GM21367 (cell line): ENCODE results near the gene LLGL2.
"Not testable (repeated sequence)": the region's sequence is repeated elsewhere in the genome, so short reads cannot be mapped to it uniquely, and the experiment has no call there.

Source experiments
- ATAC-seq: cut with Tn5 transposase; IDR thresholded peaks from one replicate; pipeline ENCODE4 v1.9.1; 2021; ENCODE audit not compliant: unreplicated experiment

Gene LLGL2

DNA sequence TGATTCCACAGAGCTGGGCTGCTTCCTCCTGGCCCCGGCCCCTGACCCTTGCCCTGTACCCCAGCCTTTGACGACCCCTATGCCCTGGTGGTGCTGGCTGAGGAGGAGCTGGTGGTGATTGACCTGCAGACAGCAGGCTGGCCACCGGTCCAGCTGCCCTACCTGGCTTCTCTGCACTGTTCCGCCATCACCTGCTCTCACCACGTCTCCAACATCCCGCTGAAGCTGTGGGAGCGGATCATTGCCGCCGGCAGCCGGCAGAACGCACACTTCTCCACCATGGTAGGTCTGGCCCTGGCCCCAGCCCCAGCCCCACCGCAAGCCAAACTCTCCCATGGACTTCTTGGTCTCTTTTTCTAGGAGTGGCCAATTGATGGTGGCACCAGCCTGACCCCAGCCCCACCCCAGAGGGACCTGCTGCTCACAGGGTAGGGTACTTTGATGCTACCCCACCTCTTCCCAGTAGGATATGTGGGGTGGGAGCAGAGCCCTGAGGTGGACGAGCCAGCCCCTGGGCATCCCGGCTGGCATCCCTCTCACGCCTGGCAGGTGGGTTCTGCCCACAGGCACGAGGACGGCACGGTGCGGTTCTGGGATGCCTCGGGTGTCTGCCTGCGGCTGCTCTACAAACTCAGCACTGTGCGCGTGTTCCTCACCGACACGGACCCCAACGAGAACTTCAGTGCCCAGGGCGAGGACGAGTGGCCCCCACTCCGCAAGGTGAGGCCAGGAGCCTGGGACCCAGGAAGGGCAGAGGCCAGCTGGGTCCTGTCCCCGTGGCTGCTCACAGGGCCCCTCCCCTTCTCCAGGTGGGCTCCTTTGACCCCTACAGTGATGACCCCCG lies 43.1 kb downstream of the LLGL2 start:
- ATAC-seq, result no peak

GRCh38 chr17:75570034-75570676 lies 44.7 kb downstream of the LLGL2 start:
- no peak for ATAC-seq

DNA sequence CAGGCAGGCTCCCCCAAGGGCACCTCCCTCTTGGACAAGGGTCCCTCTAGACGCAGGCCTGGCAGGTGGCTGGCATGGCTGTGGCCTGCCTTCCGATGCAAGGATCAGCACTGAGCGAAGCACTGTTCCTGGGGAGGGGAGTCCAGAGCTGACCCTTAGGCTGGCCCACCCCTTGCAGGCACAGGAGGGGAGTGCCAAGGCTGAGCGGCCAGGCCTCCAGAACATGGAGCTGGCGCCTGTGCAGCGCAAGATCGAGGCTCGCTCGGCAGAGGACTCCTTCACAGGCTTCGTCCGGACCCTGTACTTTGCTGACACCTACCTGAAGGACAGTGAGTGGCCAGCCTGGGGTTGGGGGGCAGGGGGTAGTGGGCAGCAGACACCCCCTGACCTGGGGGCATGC lies 45.3 kb downstream of the LLGL2 start:
- ATAC-seq, result no peak

DNA sequence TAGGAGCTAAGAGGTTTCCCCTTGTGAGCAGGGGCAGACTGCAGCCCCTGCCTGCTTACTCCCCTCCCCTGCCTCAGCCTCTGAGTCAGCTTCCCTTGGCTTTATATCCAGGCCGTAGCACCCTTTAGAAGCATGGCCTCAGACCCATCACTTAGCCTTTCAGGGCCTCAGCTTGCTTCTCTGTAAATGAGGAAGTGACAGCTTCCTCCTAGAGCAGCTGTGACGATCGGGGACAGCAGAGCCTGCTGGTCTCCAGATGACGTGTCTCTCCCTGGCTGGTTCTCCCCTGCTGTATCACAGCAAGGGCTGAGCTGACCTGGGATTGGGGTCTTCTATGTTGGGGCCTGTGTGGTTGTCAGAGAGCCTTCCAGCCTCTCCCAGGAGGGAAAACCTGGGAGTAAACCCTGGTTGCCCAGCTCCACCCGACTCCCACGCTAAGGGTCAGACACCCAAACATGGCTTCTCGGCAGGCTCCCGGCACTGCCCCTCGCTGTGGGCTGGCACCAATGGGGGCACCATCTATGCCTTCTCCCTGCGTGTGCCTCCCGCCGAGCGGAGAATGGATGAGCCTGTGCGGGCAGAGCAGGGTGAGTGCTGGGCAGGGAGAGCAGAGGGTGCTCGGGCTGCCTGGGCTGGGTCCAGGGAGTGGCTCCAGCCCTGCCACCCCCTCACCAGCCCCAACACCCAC lies 45.8 kb downstream of the LLGL2 start:
- no peak for ATAC-seq

GRCh38 chr17:75571885-75572215 lies 46.4 kb downstream of the LLGL2 start:
- ATAC-seq, result no peak

DNA sequence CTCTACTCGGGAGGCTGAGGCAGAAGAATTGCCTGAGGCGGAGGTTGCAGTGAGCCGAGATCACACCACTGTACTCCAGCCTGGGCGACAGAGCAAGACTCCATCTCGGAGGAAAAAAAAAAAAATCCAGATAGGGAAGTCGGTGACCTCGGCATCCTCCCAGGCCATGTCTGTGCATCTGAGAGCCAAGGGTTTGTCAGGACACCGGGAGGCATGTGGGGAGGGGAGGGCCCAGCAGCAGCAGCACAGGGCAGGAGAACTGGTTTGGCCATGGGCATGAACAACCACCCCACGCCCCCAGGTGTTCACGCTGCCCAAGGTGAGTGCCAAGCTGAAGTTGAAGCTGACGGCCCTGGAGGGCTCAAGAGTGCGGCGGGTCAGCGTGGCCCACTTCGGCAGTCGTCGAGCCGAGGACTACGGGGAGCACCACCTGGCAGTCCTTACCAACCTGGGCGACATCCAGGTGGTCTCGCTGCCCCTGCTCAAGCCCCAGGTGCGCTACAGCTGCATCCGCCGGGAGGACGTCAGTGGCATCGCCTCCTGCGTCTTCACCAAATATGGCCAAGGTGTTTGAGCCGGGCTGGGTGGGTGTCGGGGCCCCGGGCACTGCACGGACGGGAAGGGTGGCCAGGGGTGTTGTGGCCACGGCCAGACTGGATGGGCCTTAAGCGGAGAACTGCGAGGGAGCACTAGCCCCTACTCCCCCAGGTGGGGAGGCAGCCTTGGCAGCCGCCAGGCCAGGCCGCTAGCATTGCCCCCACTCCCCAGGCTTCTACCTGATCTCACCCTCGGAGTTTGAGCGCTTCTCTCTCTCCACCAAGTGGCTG lies 47.4 kb downstream of the LLGL2 start:
- ATAC-seq, result no peak

DNA sequence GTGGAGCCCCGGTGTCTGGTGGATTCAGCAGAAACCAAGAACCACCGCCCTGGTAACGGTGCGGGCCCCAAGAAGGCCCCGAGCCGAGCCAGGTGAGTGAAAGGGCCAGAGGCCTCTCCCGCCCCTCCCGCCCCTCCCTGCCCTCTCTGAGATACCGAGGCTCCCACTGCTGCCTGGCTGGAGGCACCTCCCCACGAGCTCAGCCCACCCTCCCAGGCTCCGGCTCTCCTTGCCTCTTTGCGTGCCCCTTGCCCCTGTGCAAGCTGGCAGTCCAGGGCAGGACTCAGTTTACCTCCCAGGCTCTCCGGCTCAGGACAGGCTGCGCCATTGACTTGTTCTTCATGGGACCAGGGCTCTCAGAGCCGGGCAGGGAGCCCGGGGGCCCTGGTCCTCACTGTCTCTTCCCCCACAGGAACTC lies 48.1 kb downstream of the LLGL2 start:
- ATAC-seq, result no peak

- no peak for ATAC-seq
Observed at GRCh38 chr17:75573994-75574393, 48.5 kb downstream of the LLGL2 start.

DNA sequence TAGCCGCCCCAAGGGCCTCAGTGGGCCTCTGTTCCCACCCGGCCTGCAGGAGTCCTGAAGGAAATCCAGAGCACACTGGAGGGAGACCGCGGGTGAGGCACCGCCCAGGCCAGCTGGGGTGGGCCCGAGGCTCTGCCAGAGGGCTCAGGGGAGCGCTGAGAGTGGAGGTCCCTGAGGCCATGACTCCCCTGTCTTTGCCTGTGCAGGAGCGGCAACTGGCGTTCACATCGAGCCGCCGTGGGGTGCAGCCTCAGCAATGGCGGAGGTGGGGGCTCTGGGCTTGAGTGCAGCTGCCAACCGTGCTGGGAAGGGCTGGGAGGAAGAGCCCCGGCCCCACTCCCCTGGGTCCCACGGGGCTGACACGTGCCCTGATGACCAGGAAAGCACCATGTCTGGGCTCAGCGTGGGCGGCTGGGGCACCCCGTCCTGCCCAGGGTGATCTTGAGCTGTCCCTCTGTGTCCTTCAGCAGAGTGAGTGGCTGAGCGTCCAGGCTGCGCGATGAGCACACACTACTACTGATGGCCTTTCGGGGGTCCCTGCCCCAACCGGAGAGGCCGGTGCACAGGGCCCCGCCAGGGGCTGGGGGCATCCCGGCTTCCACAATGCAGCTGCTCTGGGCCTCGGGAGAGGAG lies 49.0 kb downstream of the LLGL2 start:
- ATAC-seq, result no peak

DNA sequence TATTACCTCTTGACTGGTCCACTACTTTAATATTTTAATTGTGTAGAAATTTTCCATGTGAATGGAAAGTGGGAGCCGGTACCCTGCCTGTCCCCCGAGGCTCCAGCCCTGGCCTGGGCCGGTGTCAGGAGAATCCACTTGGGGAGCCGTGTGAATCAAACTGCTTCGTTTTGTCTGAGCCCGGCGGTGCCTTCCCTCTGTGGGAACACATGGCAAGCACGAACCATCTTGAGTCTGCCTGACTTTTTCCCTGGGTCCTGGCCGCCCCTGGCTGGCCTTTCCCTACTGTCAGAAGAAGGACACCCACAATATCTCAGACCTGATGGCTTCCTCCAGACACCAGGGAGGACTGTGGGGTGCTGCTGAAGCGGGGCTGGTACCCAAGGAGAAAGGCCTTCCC lies 49.7 kb downstream of the LLGL2 start:
- ATAC-seq, result no peak

GRCh38 chr17:75575728-75576127 lies 50.2 kb downstream of the LLGL2 start:
- ATAC-seq, result no peak

DNA sequence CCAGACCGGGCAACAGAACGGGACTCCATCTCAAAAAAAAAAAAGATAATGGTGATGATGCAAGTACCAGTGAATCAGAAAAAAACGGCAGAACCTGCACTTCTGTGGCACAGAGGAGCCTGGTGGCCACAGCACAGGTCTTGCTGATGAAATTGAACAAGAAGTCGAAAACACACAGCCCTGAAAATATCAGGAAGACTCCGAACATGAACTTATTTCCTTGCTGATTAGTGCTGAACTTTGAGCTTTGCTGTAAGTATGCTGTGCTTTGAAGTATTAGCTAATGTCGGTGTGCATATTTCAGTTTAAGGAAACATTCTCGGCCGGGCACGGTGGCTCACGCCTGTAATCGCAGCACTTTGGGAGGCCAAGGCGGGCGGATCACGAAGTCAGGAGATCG lies 51.2 kb downstream of the LLGL2 start:
- ATAC-seq, result no peak

DNA sequence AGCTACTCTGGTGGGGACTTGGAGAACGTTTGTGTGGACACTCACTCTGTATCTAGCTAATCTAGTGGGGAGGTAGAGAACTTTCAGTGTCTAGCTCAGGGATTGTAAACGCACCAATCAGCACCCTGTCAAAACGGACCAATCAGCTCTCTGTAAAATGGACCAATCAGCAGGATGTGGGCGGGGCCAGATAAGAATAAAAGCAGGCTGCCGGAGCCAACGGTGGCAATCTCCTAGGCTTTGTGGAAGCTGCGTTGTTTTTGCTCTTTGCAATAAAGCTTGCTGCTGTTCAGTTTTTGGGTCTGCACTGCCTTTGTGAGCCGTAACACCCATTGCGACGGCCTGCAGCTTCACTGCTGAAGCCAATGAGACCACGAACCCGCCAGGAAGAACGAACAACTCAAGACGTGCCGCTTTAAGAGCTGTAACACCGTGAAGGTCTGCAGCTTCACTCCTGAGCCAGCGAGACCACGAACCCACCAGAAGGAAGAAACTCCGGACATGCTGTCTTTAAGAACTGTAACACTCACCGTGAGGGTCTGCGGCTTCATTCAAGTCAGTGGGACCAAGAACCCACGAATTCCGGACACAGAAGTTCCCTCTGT lies 55.7 kb downstream of the LLGL2 start:
- ATAC-seq, result not testable (repeated sequence)

GRCh38 chr17:75583197-75583596 lies 57.7 kb downstream of the LLGL2 start:
- ATAC-seq, result not testable (repeated sequence)

- no peak for ATAC-seq
Observed at GRCh38 chr17:75584849-75585175, 59.3 kb downstream of the LLGL2 start.

DNA sequence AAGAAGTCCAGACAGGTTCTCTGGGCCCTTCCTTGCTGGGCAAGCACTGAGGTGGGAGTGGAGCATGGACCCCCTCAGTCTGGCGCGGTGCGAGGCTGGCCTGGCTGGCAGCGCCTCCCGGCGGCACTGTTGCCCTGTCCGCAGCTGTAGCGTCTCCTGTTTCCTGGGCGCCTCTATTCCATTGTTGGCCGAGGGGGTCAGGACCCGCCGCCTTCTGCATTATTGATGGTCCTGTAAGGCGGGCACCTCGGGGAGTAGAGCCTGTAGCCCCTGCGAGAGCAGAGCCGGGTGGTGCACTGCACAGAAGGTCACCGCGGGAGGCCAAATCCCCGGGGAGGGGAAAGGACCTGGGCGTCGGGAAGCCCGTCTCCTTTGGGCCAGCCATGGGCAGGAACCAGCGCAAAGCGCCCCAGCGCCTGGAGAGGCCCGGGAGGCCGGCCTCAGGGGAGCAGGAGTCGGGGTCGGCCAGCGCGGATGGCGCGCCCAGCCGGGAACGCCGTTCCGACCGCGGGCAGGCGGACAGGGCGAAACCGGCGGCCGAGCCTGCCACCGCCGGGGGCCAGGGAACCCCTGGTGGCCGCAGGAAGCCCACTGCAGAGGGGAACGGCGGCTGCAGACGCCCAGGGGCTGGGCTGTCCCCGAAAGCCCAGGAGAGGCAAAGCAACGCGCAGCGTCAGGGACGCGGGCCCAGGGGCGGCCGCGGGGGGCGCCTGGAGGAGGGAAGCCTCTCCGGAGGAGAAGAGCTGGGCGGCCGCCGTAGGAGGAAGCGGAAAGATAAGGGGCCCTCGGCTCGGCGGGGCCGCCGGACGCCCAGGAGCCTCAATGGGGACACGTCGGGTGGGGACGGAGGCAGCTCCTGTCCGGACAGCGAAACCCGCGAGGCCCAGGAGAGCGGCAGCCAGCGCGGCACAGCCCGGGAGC lies 62.4 kb downstream of the LLGL2 start, which contains the start of gene MYO15B:
Gene MYO15B, plus strand, starts transcription at position 126 of the 921 bp plus-strand sequence. Its CDS starts 258 bp downstream, at position 384.
- ATAC-seq, result no peak

DNA sequence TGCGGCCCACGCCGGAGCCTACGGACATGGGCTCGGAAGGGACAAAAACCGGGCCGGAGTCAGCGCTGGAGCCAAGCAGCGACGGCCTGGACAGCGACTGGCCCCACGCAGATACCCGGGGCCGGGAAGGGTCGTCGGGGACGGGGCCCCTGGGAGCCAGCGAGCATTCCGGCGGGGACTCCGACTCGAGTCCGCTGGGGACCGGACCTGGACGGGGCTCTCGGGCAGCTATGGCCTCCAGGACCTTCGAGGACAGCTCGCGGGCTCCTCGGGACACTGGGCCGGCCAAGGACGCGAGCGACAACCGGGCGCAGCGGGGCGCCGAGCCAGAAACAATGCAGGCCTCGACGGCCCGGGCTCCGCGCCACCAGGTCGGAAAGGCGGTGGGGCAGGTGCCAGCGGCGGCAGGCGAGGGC lies 63.1 kb downstream of the LLGL2 start:
- ATAC-seq, result peak; percentile 9

GRCh38 chr17:75589012-75589918 lies 63.8 kb downstream of the LLGL2 start:
- ATAC-seq, result peak; percentile 64
